Ovary (tissue), 9 donors: Measurements from ENCODE around the gene CEMIP. TPM values are rescaled to one million over a fixed set of nuclear protein-coding genes. Genes with fewer than 3 reads are reported as not detected.

ENCODE experiments used
- DNase-seq, 5 donors: peaks; one replicate each; pipeline ENCODE4 v3.0.0-alpha.2; 2019 to 2020
- H3K27ac ChIP-seq, 2 donors: fragments of 200-600 bp; one replicate each; pipeline versions ENCODE4 v1.5.1 to v1.8.0; 2019 to 2022
- H3K27me3 ChIP-seq: fragments of 200-600 bp; one replicate; pipeline ENCODE4 v1.8.0; 2022
- H3K36me3 ChIP-seq: fragments of 200-600 bp; sonication (generic); one replicate; pipeline ENCODE4 v1.5.1; 2019
- H3K4me1 ChIP-seq: one replicate; pipeline ENCODE4 v1.8.1; 2013; ENCODE audit warnings: mild to moderate bottlenecking, moderate library complexity; ENCODE audit not compliant: insufficient read depth
- H3K4me3 ChIP-seq: fragments of 200-600 bp; sonication (generic); one replicate; pipeline ENCODE4 v1.5.1; 2017
- H3K9me3 ChIP-seq, 2 donors: fragments of 200-600 bp in 1 of 2; sonication (generic) in 1 of 2; one replicate each; pipeline versions ENCODE4 v1.5.1 to v1.8.1; 2013 to 2019; ENCODE audit warnings: mild to moderate bottlenecking in 1 of 2, moderate library complexity in 1 of 2
- CTCF ChIP-seq, 3 donors: fragments of 450-650 bp in 2 of 3; fragments of 200-600 bp in 1 of 3; IDR thresholded peaks; one replicate each; pipeline versions ENCODE4 v1.5.1 to v1.8.0; 2016 to 2022; ENCODE audit warnings: antibody characterized with exemption in 3 of 3, mild to moderate bottlenecking in 1 of 3
- EP300 ChIP-seq: sonication (generic); formaldehyde crosslinking; IDR thresholded peaks from one replicate; pipeline ENCODE4 v1.6.1; 2017; ENCODE audit warnings: antibody characterized with exemption
- POLR2A ChIP-seq: fragments of 450-650 bp; IDR thresholded peaks from one replicate; pipeline ENCODE4 v1.6.1; 2017; ENCODE audit warnings: antibody characterized with exemption, mild to moderate bottlenecking, moderate library complexity
- WGBS, 3 donors: extraction: QIAGEN DNeasy Blood & Tissue Kit in 1 of 3; methylation state at CpG; one replicate each; pipeline versions ENCODE4 v1.1.5 to v1.1.7; 2013 to 2017; 5-methylcytosine and 5-hydroxymethylcytosine counted together
- intact Hi-C, 4 donors: fragments of 100-400 bp; cut with DNase I; formaldehyde crosslinking; loops; one replicate each; pipeline versions ENCODE4 v1.11.0 to v1.15.1; 2022 to 2023
- polyA plus RNA-seq, 2 donors: library from polyadenylated mRNA; stranded (reverse); fragments of 200-250 nt in 1 of 2; fragments of 350-450 nt in 1 of 2; fragmentation: Illumina TruSeq in 1 of 2; extraction: RNeasy Lipid Tissue Mini Kit (QIAGEN cat#74804) in 1 of 2; gene quantifications; one replicate each; pipeline ENCODE4 v1.2.3, GENCODE V29; 2013 to 2014
- total RNA-seq, 7 donors: library from RNA; depleted of rRNA in 2 of 7; stranded (reverse); fragments of >200 nt in 2 of 7; fragmentation: NEBNext Ultra II Directional in 3 of 7; extraction: Animal tissue kit (Norgen Biotek cat#: 25700) in 3 of 7; gene quantifications; one replicate each; pipeline versions ENCODE4 v1.1.0 to v1.2.4, GENCODE V29; 2016 to 2023
- donor health status: DM: no; HTN: no; CAD: no; lungs with moderate emphysema.
- donor health status: DM: no; HTN: no; CAD: no.
- donor health status: Bipolar disorder and iron deficiency.
- donor health status: DM: yes; HTN: yes; CAD: no.
- donor health status: DM: no; HTN: no; CAD: no.
- donor health status: DM: yes; HTN: yes; CAD: no.

Gene CEMIP
- total and polyA plus RNA-seq, 9 donors = 2.2 to 12.3 (median 4.7) TPM

- H3K4me1 ChIP-seq = peaks cover 5% of the 10 kb centered on the region
- H3K9me3 ChIP-seq = no peaks in the 10 kb centered on the region
- TF ChIP-seq CTCF (IDR thresholded peaks at IDR 0.05) = no peak
- TF ChIP-seq EP300 = no peak
- no peak for TF ChIP-seq POLR2A
- H3K27ac ChIP-seq = no peak overlapping the region
- H3K4me3 ChIP-seq = no peak overlapping the region
- DNase-seq = no peak
- intact Hi-C loops = no loop called here
- H3K27me3 ChIP-seq = no peaks in the 10 kb centered on the region
- 93 to 98% (median 98%) methylated on average over 3 of the region's 3 CpGs for WGBS, 3 donors
- no peaks in the 10 kb centered on the region for H3K36me3 ChIP-seq
These were observed 39.3 kb upstream of the CEMIP start for GRCh38 chr15:80739919-80740318.

GRCh38 chr15:80742081-80742480 lies 37.1 kb upstream of the CEMIP start:
- Histone ChIP-seq H3K4me3 (no peak overlapping the region), H3K27me3 (no peaks in the 10 kb centered on the region), H3K27ac (no peak overlapping the region), H3K9me3 (no peaks in the 10 kb centered on the region), H3K36me3 (no peaks in the 10 kb centered on the region), H3K4me1 (no peaks in the 10 kb centered on the region)
- TF ChIP-seq CTCF (IDR thresholded peaks at IDR 0.05) = no peak
- 95 to 99% (median 96%) methylated on average over 4 of the region's 4 CpGs for WGBS, 3 donors
- no peak for DNase-seq
- intact Hi-C loops = no loop called here

- no peak for DNase-seq
- intact Hi-C loops = no loop called here
- TF ChIP-seq EP300 = no peak
- 45 to 60% (median 50%) methylated on average over 11 of the region's 11 CpGs for WGBS, 3 donors
- Histone ChIP-seq H3K9me3 (no peaks in the 10 kb centered on the region), H3K27me3 (no peaks in the 10 kb centered on the region), H3K4me1 (no peaks in the 10 kb centered on the region), H3K27ac (no peak overlapping the region), H3K4me3 (no peak overlapping the region), H3K36me3 (no peaks in the 10 kb centered on the region)
These were observed 35.9 kb upstream of the CEMIP start for GRCh38 chr15:80743189-80743833.

- Histone ChIP-seq H3K27me3 (no peaks in the 10 kb centered on the region), H3K27ac (no peak overlapping the region), H3K9me3 (no peaks in the 10 kb centered on the region), H3K4me3 (no peak overlapping the region), H3K36me3 (no peaks in the 10 kb centered on the region), H3K4me1 (no peaks in the 10 kb centered on the region)
- DNase-seq = no peak
- 92 to 95% (median 93%) methylated on average over 6 of the region's 6 CpGs for WGBS, 3 donors
- TF ChIP-seq EP300 (no peak), CTCF (IDR thresholded peaks at IDR 0.05) (no peak), POLR2A (no peak)
- intact Hi-C loops = no loop called here
These were observed 34.8 kb upstream of the CEMIP start for GRCh38 chr15:80744415-80744814.

- H3K27ac ChIP-seq = no peak overlapping the region
- H3K27me3 ChIP-seq = no peaks in the 10 kb centered on the region
- 33 to 55% (median 48%) methylated on average over 1 of the region's 1 CpG for WGBS, 3 donors
- H3K4me3 ChIP-seq = no peak overlapping the region
- TF ChIP-seq EP300 (no peak), POLR2A (no peak), CTCF (IDR thresholded peaks at IDR 0.05) (no peak)
- no peaks in the 10 kb centered on the region for H3K9me3 ChIP-seq
- DNase-seq = no peak
- intact Hi-C loops = no loop called here
- no peaks in the 10 kb centered on the region for H3K4me1 ChIP-seq
- H3K36me3 ChIP-seq = no peaks in the 10 kb centered on the region
These were observed 34.3 kb upstream of the CEMIP start for GRCh38 chr15:80744826-80745225.
